Loucy (cell line): ENCODE data around the gene NCKAP5.

Source experiments
- H2AFZ ChIP-seq: fragments of 200-600 bp; sonication (generic); 2 replicates; pipeline ENCODE4 v1.6.0; 2016; ENCODE audit warnings: antibody characterized with exemption, mild to moderate bottlenecking, low read length, moderate library complexity
- H3F3A ChIP-seq: fragments of 200-600 bp; 2 replicates; pipeline ENCODE4 v1.6.0; 2016; ENCODE audit warnings: antibody characterized with exemption, low read depth, mild to moderate bottlenecking
- H3K27me3 ChIP-seq: fragments of 200-600 bp; sonication (generic); 2 replicates; pipeline ENCODE4 v1.6.1; 2014; ENCODE audit warnings: low read length, mild to moderate bottlenecking; ENCODE audit not compliant: insufficient read depth, poor library complexity, severe bottlenecking
- H3K36me3 ChIP-seq: fragments of 200-600 bp; sonication (generic); 2 replicates; pipeline ENCODE4 v1.6.1; 2016; ENCODE audit warnings: low read length; ENCODE audit not compliant: insufficient read depth
- H3K4me1 ChIP-seq: fragments of 200-600 bp; sonication (generic); 2 replicates; pipeline ENCODE4 v1.5.1; 2014; ENCODE audit warnings: low read length, mild to moderate bottlenecking; ENCODE audit not compliant: insufficient read depth, poor library complexity, severe bottlenecking
- H3K4me2 ChIP-seq: fragments of 200-600 bp; sonication (generic); 2 replicates; pipeline ENCODE4 v1.6.0; 2014; ENCODE audit warnings: antibody characterized with exemption, low read length, low read depth, mild to moderate bottlenecking; ENCODE audit not compliant: poor library complexity, severe bottlenecking
- H3K4me3 ChIP-seq: fragments of 200-600 bp; sonication (generic); 2 replicates; pipeline ENCODE4 v1.5.1; 2014; ENCODE audit warnings: low read length, mild to moderate bottlenecking, mixed read lengths; ENCODE audit not compliant: poor library complexity, severe bottlenecking
- H3K79me2 ChIP-seq: fragments of 200-600 bp; sonication (generic); 2 replicates; pipeline ENCODE4 v1.6.1; 2014; ENCODE audit warnings: low read length; ENCODE audit not compliant: insufficient read depth
- H3K9ac ChIP-seq: fragments of 200-600 bp; sonication (generic); 2 replicates; pipeline ENCODE4 v1.6.0; 2014; ENCODE audit warnings: mild to moderate bottlenecking, low read depth, low read length, moderate library complexity; ENCODE audit not compliant: poor library complexity, severe bottlenecking
- H3K9me2 ChIP-seq: fragments of 200-600 bp; sonication (generic); replicated peaks from 2 replicates; pipeline ENCODE4 v1.6.1; 2016; ENCODE audit warnings: low read depth, low read length, mixed read lengths
- H3K9me3 ChIP-seq: fragments of 200-600 bp; sonication (generic); 2 replicates; pipeline ENCODE4 v1.6.1; 2014; ENCODE audit warnings: mild to moderate bottlenecking, antibody characterized with exemption, low read length, low read depth; ENCODE audit not compliant: insufficient read depth
- H4K20me1 ChIP-seq: fragments of 200-600 bp; sonication (generic); 2 replicates; pipeline ENCODE4 v1.6.0; 2014; ENCODE audit warnings: antibody characterized with exemption, low read length, mild to moderate bottlenecking; ENCODE audit not compliant: insufficient read depth, poor library complexity, severe bottlenecking
- EZH2phosphoT487 ChIP-seq: fragments of 200-600 bp; IDR thresholded peaks from 2 replicates; pipeline ENCODE4 v1.6.1; 2018; ENCODE audit warnings: antibody characterized with exemption, mild to moderate bottlenecking, moderate library complexity, borderline replicate concordance
- TF ChIP-seq, protein P1 (sequence below): fragments of 200-600 bp; sonication (generic); conservative IDR thresholded peaks from 2 replicates; pipeline ENCODE4 v1.5.1; 2014; ENCODE audit warnings: mild to moderate bottlenecking, antibody characterized with exemption, low read length

NCKAP5 gene

DNA sequence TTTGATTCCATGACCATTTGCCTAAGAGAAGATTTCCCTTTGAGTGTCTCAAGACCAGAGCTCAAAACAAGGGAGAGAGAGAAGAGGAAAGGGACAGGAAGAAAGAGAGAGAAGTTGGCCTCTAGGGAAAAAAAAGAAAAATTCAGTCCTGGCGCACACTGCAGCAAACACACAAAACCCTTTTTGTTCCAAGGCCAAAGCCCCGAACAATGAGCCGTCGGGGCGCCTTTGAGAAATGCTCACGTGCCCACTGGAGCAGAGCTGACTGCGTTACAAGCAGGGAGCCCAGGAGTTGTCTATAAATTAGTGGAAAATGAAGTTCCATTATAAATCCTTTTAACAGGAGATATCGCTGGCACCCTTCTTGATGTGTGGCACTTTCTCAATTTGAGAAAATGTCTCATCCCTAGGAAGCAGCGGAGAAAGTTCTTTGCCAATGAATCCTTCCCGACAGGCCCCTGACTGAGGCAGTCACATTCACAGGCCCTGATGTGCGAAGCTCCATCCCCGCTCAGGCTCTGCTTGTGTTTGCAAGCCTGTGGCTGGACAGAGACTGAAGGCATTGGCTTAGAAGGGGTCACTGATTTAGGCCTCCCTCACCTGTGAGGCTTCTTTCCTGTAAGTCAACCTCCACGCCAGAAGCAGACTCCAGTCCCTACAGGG is 32.1 kb upstream of the NCKAP5 start:
- no peaks in the 10 kb centered on the region for H3K79me2 ChIP-seq
- no peak overlapping the region for H3K4me2 ChIP-seq
- no peaks in the 10 kb centered on the region for H4K20me1 ChIP-seq

GRCh38 chr2:133599811-133600210 is 31.5 kb upstream of the NCKAP5 start:
- Histone ChIP-seq H2AFZ (no peak overlapping the region), H3K4me1 (no peaks in the 10 kb centered on the region), H3K9ac (no peak overlapping the region), H3K27me3 (no peaks in the 10 kb centered on the region), H3K36me3 (no peaks in the 10 kb centered on the region), H4K20me1 (no peaks in the 10 kb centered on the region), H3K9me3 (0 out of 2 replicates have a peak, but pooled peaks cover 4% of the 10 kb centered on the region), H3K9me2 (no peaks in the 10 kb centered on the region), H3K79me2 (no peaks in the 10 kb centered on the region), H3K4me2 (no peak overlapping the region), H3F3A (no peaks in the 10 kb centered on the region), H3K4me3 (no peak overlapping the region)
- TF ChIP-seq, protein P1, sequence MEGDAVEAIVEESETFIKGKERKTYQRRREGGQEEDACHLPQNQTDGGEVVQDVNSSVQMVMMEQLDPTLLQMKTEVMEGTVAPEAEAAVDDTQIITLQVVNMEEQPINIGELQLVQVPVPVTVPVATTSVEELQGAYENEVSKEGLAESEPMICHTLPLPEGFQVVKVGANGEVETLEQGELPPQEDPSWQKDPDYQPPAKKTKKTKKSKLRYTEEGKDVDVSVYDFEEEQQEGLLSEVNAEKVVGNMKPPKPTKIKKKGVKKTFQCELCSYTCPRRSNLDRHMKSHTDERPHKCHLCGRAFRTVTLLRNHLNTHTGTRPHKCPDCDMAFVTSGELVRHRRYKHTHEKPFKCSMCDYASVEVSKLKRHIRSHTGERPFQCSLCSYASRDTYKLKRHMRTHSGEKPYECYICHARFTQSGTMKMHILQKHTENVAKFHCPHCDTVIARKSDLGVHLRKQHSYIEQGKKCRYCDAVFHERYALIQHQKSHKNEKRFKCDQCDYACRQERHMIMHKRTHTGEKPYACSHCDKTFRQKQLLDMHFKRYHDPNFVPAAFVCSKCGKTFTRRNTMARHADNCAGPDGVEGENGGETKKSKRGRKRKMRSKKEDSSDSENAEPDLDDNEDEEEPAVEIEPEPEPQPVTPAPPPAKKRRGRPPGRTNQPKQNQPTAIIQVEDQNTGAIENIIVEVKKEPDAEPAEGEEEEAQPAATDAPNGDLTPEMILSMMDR = no peak
- TF ChIP-seq EZH2phosphoT487 = no peak

More for the DNA sequence above, 32.1 kb upstream of the NCKAP5 start:
- Histone ChIP-seq H3K36me3 (no peaks in the 10 kb centered on the region), H3K4me3 (no peak overlapping the region), H3K4me1 (no peaks in the 10 kb centered on the region), H3K9ac (no peak overlapping the region), H3K27me3 (no peaks in the 10 kb centered on the region), H2AFZ (no peak overlapping the region), H3F3A (no peaks in the 10 kb centered on the region), H3K9me3 (0 out of 2 replicates have a peak, but pooled peaks cover 4% of the 10 kb centered on the region), H3K9me2 (no peaks in the 10 kb centered on the region)
- TF ChIP-seq, protein P1 = no peak

GRCh38 chr2:133599211-133599803 is 31.0 kb upstream of the NCKAP5 start:
- H3K4me2 ChIP-seq = no peak overlapping the region
- H3K9ac ChIP-seq = no peak overlapping the region
- H3K36me3 ChIP-seq = no peaks in the 10 kb centered on the region
- H3K9me3 ChIP-seq = 0 out of 2 replicates have a peak, but pooled peaks cover 4% of the 10 kb centered on the region
- H2AFZ ChIP-seq = no peak overlapping the region
- H3K27me3 ChIP-seq = no peaks in the 10 kb centered on the region
- no peaks in the 10 kb centered on the region for H3K4me1 ChIP-seq
- H4K20me1 ChIP-seq = no peaks in the 10 kb centered on the region
- H3K9me2 ChIP-seq = no peaks in the 10 kb centered on the region
- no peak overlapping the region for H3K4me3 ChIP-seq
- H3K79me2 ChIP-seq = no peaks in the 10 kb centered on the region
- TF ChIP-seq, protein P1 = no peak
- no peak for TF ChIP-seq EZH2phosphoT487
- no peaks in the 10 kb centered on the region for H3F3A ChIP-seq
